Measurements from ENCODE around the gene GPR143. TPM values are rescaled to one million over a fixed set of nuclear protein-coding genes. Genes with fewer than 3 reads are reported as not detected.

The GPR143 gene
- total RNA-seq, 2 donors from 2014 or later: 11.7 to 13.5 TPM

- TF ChIP-seq CTCF (conservative IDR thresholded peaks at IDR 0.05): no peak
- DNase-seq: no peak
- Histone ChIP-seq H3K9me3 (ENCODE audit: control insufficient read depth, low read length) (no peaks in the 10 kb centered on the region), H3K4me1 (ENCODE audit: control insufficient read depth, insufficient read depth, low read length) (no peaks in the 10 kb centered on the region), H3K27me3 (ENCODE audit: control insufficient read depth, insufficient read depth, low read length, poor library complexity, severe bottlenecking) (no peaks in the 10 kb centered on the region), H3K9ac (ENCODE audit: extremely low read depth, low read length, poor library complexity, severe bottlenecking) (no peak overlapping the region), H3K27ac (ENCODE audit: low read depth, low read length) (no peak overlapping the region), H3K4me3 (ENCODE audit: low read length) (no peak overlapping the region), H3K36me3 (ENCODE audit: control insufficient read depth, insufficient read depth, low read length) (no peaks in the 10 kb centered on the region)
- peaks cover 60% of the 10 kb centered on the region for H3K9me3 Mint-ChIP-seq
- peaks cover 6% of the 10 kb centered on the region for H3K36me3 Mint-ChIP-seq (ENCODE audit: low read depth)
- H3K4me3 Mint-ChIP-seq: no peak overlapping the region
- H3K27me3 Mint-ChIP-seq (ENCODE audit: insufficient read depth): no peaks in the 10 kb centered on the region
- no peak overlapping the region for H3K27ac Mint-ChIP-seq
- 95 to 96% methylated on average over 4 to 7 of the region's 7 CpGs for WGBS, 2 experiments (ENCODE audit: insufficient coverage in 1 of 2, insufficient read length in 1 of 2)
- no peaks in the 10 kb centered on the region for H3K4me1 Mint-ChIP-seq
Measured at GRCh38 chrX:9757366-9757765, 8.3 kb downstream of the GPR143 start.

GRCh38 chrX:9749146-9749692 is 16.4 kb downstream of the GPR143 start:
- no peak for DNase-seq
- Mint-ChIP-seq H3K9me3 (peaks cover 67% of the 10 kb centered on the region), H3K27ac (no peak overlapping the region), H3K4me3 (no peak overlapping the region), H3K4me1 (peaks cover 9% of the 10 kb centered on the region), H3K36me3 (ENCODE audit: low read depth) (peaks cover 8% of the 10 kb centered on the region), H3K27me3 (ENCODE audit: insufficient read depth) (no peaks in the 10 kb centered on the region)
- Histone ChIP-seq H3K9ac (ENCODE audit: extremely low read depth, low read length, poor library complexity, severe bottlenecking) (no peak overlapping the region), H3K9me3 (ENCODE audit: control insufficient read depth, low read length) (no peaks in the 10 kb centered on the region), H3K36me3 (ENCODE audit: control insufficient read depth, insufficient read depth, low read length) (no peaks in the 10 kb centered on the region), H3K27ac (ENCODE audit: low read depth, low read length) (no peak overlapping the region), H3K4me3 (ENCODE audit: low read length) (no peak overlapping the region), H3K4me1 (ENCODE audit: control insufficient read depth, insufficient read depth, low read length) (no peaks in the 10 kb centered on the region), H3K27me3 (ENCODE audit: control insufficient read depth, insufficient read depth, low read length, poor library complexity, severe bottlenecking) (no peaks in the 10 kb centered on the region)
- WGBS, 2 experiments (ENCODE audit: insufficient coverage in 1 of 2, insufficient read length in 1 of 2): 100% methylated on average over 3 of the region's 11 CpGs; no CpG with 5 or more reads in 1 of the 2 experiments
- no peak for TF ChIP-seq CTCF (conservative IDR thresholded peaks at IDR 0.05)

- H3K4me3 Mint-ChIP-seq: no peak overlapping the region
- no peaks in the 10 kb centered on the region for H3K27me3 Mint-ChIP-seq (ENCODE audit: insufficient read depth)
- no peak overlapping the region for H3K27ac ChIP-seq (ENCODE audit: low read depth, low read length)
Measured at GRCh38 chrX:9747644-9748043, 18.0 kb downstream of the GPR143 start.

More at GRCh38 chrX:9747644-9748043, 18.0 kb downstream of the GPR143 start:
- no peaks in the 10 kb centered on the region for H3K4me1 ChIP-seq (ENCODE audit: control insufficient read depth, insufficient read depth, low read length)
- peaks cover 13% of the 10 kb centered on the region for H3K36me3 Mint-ChIP-seq (ENCODE audit: low read depth)
- no peak for DNase-seq
- no peak overlapping the region for H3K27ac Mint-ChIP-seq
- H3K27me3 ChIP-seq (ENCODE audit: control insufficient read depth, insufficient read depth, low read length, poor library complexity, severe bottlenecking): no peaks in the 10 kb centered on the region
- H3K4me3 ChIP-seq (ENCODE audit: low read length): no peak overlapping the region
- no peak for TF ChIP-seq CTCF (conservative IDR thresholded peaks at IDR 0.05)
- H3K9ac ChIP-seq (ENCODE audit: extremely low read depth, low read length, poor library complexity, severe bottlenecking): no peak overlapping the region
- WGBS, 2 experiments (ENCODE audit: insufficient coverage in 1 of 2, insufficient read length in 1 of 2): 78 to 95% methylated on average over 3 to 4 of the region's 4 CpGs
- H3K36me3 ChIP-seq (ENCODE audit: control insufficient read depth, insufficient read depth, low read length): no peaks in the 10 kb centered on the region
- peaks cover 66% of the 10 kb centered on the region for H3K9me3 Mint-ChIP-seq
- peaks cover 9% of the 10 kb centered on the region for H3K4me1 Mint-ChIP-seq
- H3K9me3 ChIP-seq (ENCODE audit: control insufficient read depth, low read length): no peaks in the 10 kb centered on the region

Measured in endodermal cell (in vitro differentiated cells).